Esophagus squamous epithelium (tissue), 4 donors: Measurements from ENCODE around the gene LIN7A.

Experiments used
- CTCF ChIP-seq, 6 experiments: fragments of 450-650 bp in 4 of 6; fragments of 200-600 bp in 2 of 6; sonication (generic) in 2 of 6; IDR thresholded peaks; one replicate each; pipeline ENCODE4 v1.5.1; 2016 to 2019; ENCODE audit warnings: antibody characterized with exemption in 6 of 6, mild to moderate bottlenecking in 4 of 6, moderate library complexity in 4 of 6
- POLR2A ChIP-seq, 4 donors: fragments of 450-650 bp; IDR thresholded peaks; one replicate each; pipeline ENCODE4 v1.6.1; 2017; ENCODE audit warnings: antibody characterized with exemption in 4 of 4, mild to moderate bottlenecking in 4 of 4, moderate library complexity in 3 of 4

- no peak for TF ChIP-seq CTCF (IDR thresholded peaks at IDR 0.05)
- no peak for TF ChIP-seq POLR2A (IDR thresholded peaks at IDR 0.05)
Observed at GRCh38 chr12:80979251-80979650, 41.5 kb upstream of the LIN7A start.
